Neural progenitor cell (in vitro differentiated cells): ENCODE results near the gene SFI1.

ENCODE experiments used
- CTCF ChIP-seq: fragments of 200-600 bp; sonication (generic); IDR thresholded peaks from 2 replicates; pipeline ENCODE4 v1.5.1; 2017; ENCODE audit warnings: antibody characterized with exemption, mild to moderate bottlenecking
- EZH2 ChIP-seq: fragments of 200-600 bp; sonication (generic); IDR thresholded peaks from 2 replicates; pipeline ENCODE4 v1.6.1; 2017; ENCODE audit warnings: antibody characterized with exemption, mild to moderate bottlenecking, moderate library complexity
- EZH2phosphoT487 ChIP-seq: fragments of 200-600 bp; sonication (generic); IDR thresholded peaks from 2 replicates; pipeline ENCODE4 v1.6.1; 2017; ENCODE audit warnings: antibody characterized with exemption

- no peak for TF ChIP-seq EZH2
- no peak for TF ChIP-seq CTCF
- no peak for TF ChIP-seq EZH2phosphoT487
Observed at GRCh38 chr22:31604746-31605705, 108.7 kb downstream of the SFI1 start.
